HG03439 (cell line): ENCODE measurements around the gene FNIP1.
"Not testable (repeated sequence)": the region's sequence is repeated elsewhere in the genome, so short reads cannot be mapped to it uniquely, and the experiment has no call there.

Source experiments
- ATAC-seq: cut with Tn5 transposase; IDR thresholded peaks from one replicate; pipeline ENCODE4 v1.9.1; 2021; ENCODE audit warnings: mild to moderate bottlenecking, moderate library complexity; ENCODE audit not compliant: unreplicated experiment

FNIP1 gene

GRCh38 chr5:131693894-131694293, 102.9 kb downstream of the FNIP1 start:
- ATAC-seq: no peak

GRCh38 chr5:131685516-131686171, 111.2 kb downstream of the FNIP1 start:
- ATAC-seq: no peak

GRCh38 chr5:131684595-131684994, 112.2 kb downstream of the FNIP1 start:
- ATAC-seq: no peak

GRCh38 chr5:131684051-131684450, 112.8 kb downstream of the FNIP1 start:
- no peak for ATAC-seq

- ATAC-seq: no peak
Measured at GRCh38 chr5:131682826-131683225, 114.0 kb downstream of the FNIP1 start.

GRCh38 chr5:131682175-131682574, 114.6 kb downstream of the FNIP1 start:
- no peak for ATAC-seq

GRCh38 chr5:131679911-131680310, 116.9 kb downstream of the FNIP1 start:
- no peak for ATAC-seq

- ATAC-seq: not testable (repeated sequence)
Measured at GRCh38 chr5:131678273-131678672, 118.5 kb downstream of the FNIP1 start.

GRCh38 chr5:131677115-131677514, 119.7 kb downstream of the FNIP1 start:
- ATAC-seq: no peak

GRCh38 chr5:131672776-131673175, 124.0 kb downstream of the FNIP1 start:
- ATAC-seq: peak; percentile 41

- no peak for ATAC-seq
Measured at GRCh38 chr5:131671994-131672655, 124.7 kb downstream of the FNIP1 start.

GRCh38 chr5:131671409-131671808, 125.4 kb downstream of the FNIP1 start:
- ATAC-seq: no peak

- ATAC-seq: no peak
Measured at GRCh38 chr5:131664929-131665328, 131.9 kb downstream of the FNIP1 start.

GRCh38 chr5:131661933-131662332, 134.9 kb downstream of the FNIP1 start:
- no peak for ATAC-seq

GRCh38 chr5:131659841-131660240, 137.0 kb downstream of the FNIP1 start:
- no peak for ATAC-seq

- ATAC-seq: no peak
Measured at GRCh38 chr5:131659290-131659689, 137.5 kb downstream of the FNIP1 start.

GRCh38 chr5:131654776-131655175, 142.0 kb downstream of the FNIP1 start:
- no peak for ATAC-seq

- ATAC-seq: no peak
Measured at GRCh38 chr5:131654309-131654708, 142.5 kb downstream of the FNIP1 start.

- no peak for ATAC-seq
Measured at GRCh38 chr5:131649161-131649560, 147.7 kb downstream of the FNIP1 start.

- ATAC-seq: peak; percentile 63
Measured at GRCh38 chr5:131647048-131647769, 149.6 kb downstream of the FNIP1 start.

GRCh38 chr5:131644822-131645221, 152.0 kb downstream of the FNIP1 start:
- ATAC-seq: no peak

- ATAC-seq: no peak
Measured at GRCh38 chr5:131644370-131644769, 152.4 kb downstream of the FNIP1 start.
